Muscle of leg (tissue), 11 donors: ENCODE measurements around the gene TMEM106C. TPM values are rescaled to one million over a fixed set of nuclear protein-coding genes. Genes with fewer than 3 reads are reported as not detected.
A peak's percentile ranks its signal among the peaks of the same experiment; 100 is the strongest.

Experiments used
- DNase-seq: peaks from one replicate; pipeline ENCODE4 v3.0.0; 2013
- H3K27ac ChIP-seq: one replicate; pipeline ENCODE4 v1.5.1; 2013; ENCODE audit warnings: mild to moderate bottlenecking, low read length, control low read depth
- H3K27me3 ChIP-seq: one replicate; pipeline ENCODE4 v1.6.1; 2013; ENCODE audit warnings: low read length; ENCODE audit not compliant: control insufficient read depth, insufficient read depth
- H3K36me3 ChIP-seq: one replicate; pipeline ENCODE4 v1.6.1; 2013; ENCODE audit warnings: low read length; ENCODE audit not compliant: control insufficient read depth, insufficient read depth
- H3K4me1 ChIP-seq: one replicate; pipeline ENCODE4 v1.6.1; 2013; ENCODE audit warnings: low read length; ENCODE audit not compliant: control insufficient read depth, insufficient read depth
- H3K4me3 ChIP-seq: one replicate; pipeline ENCODE4 v1.5.1; 2013; ENCODE audit warnings: low read length, control low read depth
- H3K9me3 ChIP-seq: replicated peaks from 2 replicates; pipeline ENCODE4 v1.6.1; 2013; ENCODE audit warnings: low read depth, low read length; ENCODE audit not compliant: control insufficient read depth
- WGBS: methylation state at CpG from one replicate; pipeline ENCODE4 v1.1.5; 2013; ENCODE audit warnings: missing lambda C conversion rate; ENCODE audit not compliant: insufficient coverage; 5-methylcytosine and 5-hydroxymethylcytosine counted together
- polyA plus RNA-seq, 8 donors: library from polyadenylated mRNA; unstranded; fragments of 120-200 nt; gene quantifications; one replicate each; pipeline versions ENCODE4 v1.2.1 to v1.2.3, GENCODE V29; 2013; ENCODE audit warnings: inconsistent platforms in 1 of 8, low replicate concordance in 1 of 8; ENCODE audit not compliant: insufficient read length in 8 of 8, insufficient read depth in 1 of 8
- total RNA-seq: library from RNA; stranded (reverse); fragments of 120-200 nt; gene quantifications from one replicate; pipeline ENCODE4 v1.2.4, GENCODE V29; 2013

TMEM106C gene
- total and polyA plus RNA-seq, 9 donors = 45.3 to 74.1 (median 58.7) TPM

- DNase-seq = peak; percentile 80
- H3K27ac ChIP-seq = peak overlapping the region; percentile 51
- H3K9me3 ChIP-seq = no peaks in the 10 kb centered on the region
- WGBS = 14% methylated on average over 4 of the region's 13 CpGs
- no peaks in the 10 kb centered on the region for H3K36me3 ChIP-seq
- H3K4me1 ChIP-seq = peaks cover 50% of the 10 kb centered on the region
- peaks cover 2% of the 10 kb centered on the region for H3K27me3 ChIP-seq
- H3K4me3 ChIP-seq = no peak overlapping the region
These were observed 28.0 kb downstream of the TMEM106C start for GRCh38 chr12:47991106-47992061.

- Histone ChIP-seq H3K27me3 (peaks cover 9% of the 10 kb centered on the region), H3K9me3 (no peaks in the 10 kb centered on the region), H3K36me3 (no peaks in the 10 kb centered on the region), H3K27ac (no peak overlapping the region), H3K4me1 (peaks cover 45% of the 10 kb centered on the region), H3K4me3 (no peak overlapping the region)
- 97% methylated on average over 9 of the region's 10 CpGs for WGBS
- no peak for DNase-seq
These were observed 29.4 kb downstream of the TMEM106C start for GRCh38 chr12:47992776-47993175.

GRCh38 chr12:47993491-47993890 lies 30.1 kb downstream of the TMEM106C start:
- no peak overlapping the region for H3K27ac ChIP-seq
- peaks cover 14% of the 10 kb centered on the region for H3K27me3 ChIP-seq
- WGBS = 90% methylated on average over 3 of the region's 5 CpGs

GRCh38 chr12:47995981-47996401 lies 32.6 kb downstream of the TMEM106C start:
- Histone ChIP-seq H3K27me3 (peaks cover 37% of the 10 kb centered on the region), H3K27ac (no peak overlapping the region), H3K9me3 (no peaks in the 10 kb centered on the region), H3K4me1 (peaks cover 28% of the 10 kb centered on the region), H3K4me3 (no peak overlapping the region), H3K36me3 (no peaks in the 10 kb centered on the region)
- WGBS = 0% methylated on average over 1 of the region's 4 CpGs
- DNase-seq = peak; percentile 73

More at GRCh38 chr12:47993491-47993890, 30.1 kb downstream of the TMEM106C start:
- Histone ChIP-seq H3K4me1 (peaks cover 38% of the 10 kb centered on the region), H3K9me3 (no peaks in the 10 kb centered on the region), H3K4me3 (no peak overlapping the region), H3K36me3 (no peaks in the 10 kb centered on the region)
- DNase-seq = no peak

- Histone ChIP-seq H3K4me3 (no peak overlapping the region), H3K27ac (no peak overlapping the region), H3K9me3 (no peaks in the 10 kb centered on the region), H3K4me1 (peaks cover 29% of the 10 kb centered on the region), H3K36me3 (no peaks in the 10 kb centered on the region), H3K27me3 (peaks cover 50% of the 10 kb centered on the region)
- DNase-seq = no peak
- WGBS = 51% methylated on average over 2 of the region's 3 CpGs
These were observed 33.9 kb downstream of the TMEM106C start for GRCh38 chr12:47997321-47997720.

- 89% methylated on average over 3 of the region's 9 CpGs for WGBS
- H3K9me3 ChIP-seq = no peaks in the 10 kb centered on the region
These were observed 36.4 kb downstream of the TMEM106C start for GRCh38 chr12:47999816-48000215.

GRCh38 chr12:48000878-48001504 lies 37.6 kb downstream of the TMEM106C start:
- peak; percentile 78 for DNase-seq
- H3K36me3 ChIP-seq = no peaks in the 10 kb centered on the region
- peaks cover 50% of the 10 kb centered on the region for H3K4me1 ChIP-seq
- H3K4me3 ChIP-seq = peak overlapping the region; percentile 44
- H3K27me3 ChIP-seq = peaks cover 85% of the 10 kb centered on the region
- 0% methylated on average over 9 of the region's 18 CpGs for WGBS
- no peaks in the 10 kb centered on the region for H3K9me3 ChIP-seq
- peak overlapping the region; percentile 10 for H3K27ac ChIP-seq

More at GRCh38 chr12:47999816-48000215, 36.4 kb downstream of the TMEM106C start:
- H3K4me3 ChIP-seq = no peak overlapping the region
- H3K27me3 ChIP-seq = peaks cover 73% of the 10 kb centered on the region
- no peak overlapping the region for H3K27ac ChIP-seq
- no peaks in the 10 kb centered on the region for H3K36me3 ChIP-seq
- DNase-seq = no peak
- peaks cover 52% of the 10 kb centered on the region for H3K4me1 ChIP-seq

- peak; percentile 74 for DNase-seq
- peaks cover 87% of the 10 kb centered on the region for H3K27me3 ChIP-seq
- peaks cover 45% of the 10 kb centered on the region for H3K4me1 ChIP-seq
- H3K4me3 ChIP-seq = peak overlapping the region; percentile 44
- no peaks in the 10 kb centered on the region for H3K9me3 ChIP-seq
- H3K36me3 ChIP-seq = no peaks in the 10 kb centered on the region
- under 1% methylated on average over 48 of the region's 57 CpGs for WGBS
- peak overlapping the region; percentile 10 for H3K27ac ChIP-seq
These were observed 38.4 kb downstream of the TMEM106C start for GRCh38 chr12:48001505-48002413.

- Histone ChIP-seq H3K4me1 (peaks cover 45% of the 10 kb centered on the region), H3K36me3 (no peaks in the 10 kb centered on the region), H3K4me3 (peak overlapping the region; percentile 44), H3K27me3 (peaks cover 84% of the 10 kb centered on the region), H3K27ac (peak overlapping the region; percentile 35), H3K9me3 (no peaks in the 10 kb centered on the region)
- peak; percentile 26 for DNase-seq
- no CpG with 5 or more reads among the region's 13 CpGs for WGBS
These were observed 39.0 kb downstream of the TMEM106C start for GRCh38 chr12:48002414-48002730.
